NB4 (cell line): ENCODE data around the gene CNNM4.

Experiments used
- MYC ChIP-seq: IDR thresholded peaks from 2 replicates; pipeline ENCODE4 v1.6.1; 2011; ENCODE audit warnings: low read depth, low read length
- POLR2A ChIP-seq: IDR thresholded peaks from 2 replicates; pipeline ENCODE4 v1.6.1; 2011; ENCODE audit warnings: mild to moderate bottlenecking; ENCODE audit not compliant: insufficient read length; ENCODE audit errors: extremely low read depth
- TF ChIP-seq, protein P1 (sequence below): IDR thresholded peaks from one replicate; pipeline ENCODE4 v1.5.1; 2012; ENCODE audit warnings: low read depth, low read length
- TF ChIP-seq, protein P2 (sequence below): IDR thresholded peaks from 2 replicates; pipeline ENCODE4 v1.6.1; 2011; ENCODE audit warnings: low read depth, low read length

DNA sequence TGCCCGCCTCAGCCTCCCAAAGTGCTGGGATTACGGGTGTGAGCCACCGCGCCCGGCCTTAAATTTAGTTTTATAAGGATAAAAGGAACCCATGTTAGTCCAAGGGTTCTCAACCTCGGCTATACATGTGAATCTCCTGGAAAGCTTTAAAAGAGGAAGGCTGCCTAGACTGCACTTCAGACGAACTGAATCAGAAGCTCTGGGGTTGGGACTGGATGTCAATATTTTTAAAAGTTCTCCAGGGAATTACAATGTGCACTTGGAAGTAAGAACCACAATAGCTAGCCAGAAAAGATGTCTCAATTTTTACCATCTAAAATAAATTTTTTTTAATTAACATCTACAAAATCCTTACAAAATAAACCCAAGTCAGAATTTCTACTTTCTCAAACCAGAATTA is 31.0 kb upstream of the CNNM4 start:
- TF ChIP-seq POLR2A (no peak), MYC (no peak)
- TF ChIP-seq, protein P1, sequence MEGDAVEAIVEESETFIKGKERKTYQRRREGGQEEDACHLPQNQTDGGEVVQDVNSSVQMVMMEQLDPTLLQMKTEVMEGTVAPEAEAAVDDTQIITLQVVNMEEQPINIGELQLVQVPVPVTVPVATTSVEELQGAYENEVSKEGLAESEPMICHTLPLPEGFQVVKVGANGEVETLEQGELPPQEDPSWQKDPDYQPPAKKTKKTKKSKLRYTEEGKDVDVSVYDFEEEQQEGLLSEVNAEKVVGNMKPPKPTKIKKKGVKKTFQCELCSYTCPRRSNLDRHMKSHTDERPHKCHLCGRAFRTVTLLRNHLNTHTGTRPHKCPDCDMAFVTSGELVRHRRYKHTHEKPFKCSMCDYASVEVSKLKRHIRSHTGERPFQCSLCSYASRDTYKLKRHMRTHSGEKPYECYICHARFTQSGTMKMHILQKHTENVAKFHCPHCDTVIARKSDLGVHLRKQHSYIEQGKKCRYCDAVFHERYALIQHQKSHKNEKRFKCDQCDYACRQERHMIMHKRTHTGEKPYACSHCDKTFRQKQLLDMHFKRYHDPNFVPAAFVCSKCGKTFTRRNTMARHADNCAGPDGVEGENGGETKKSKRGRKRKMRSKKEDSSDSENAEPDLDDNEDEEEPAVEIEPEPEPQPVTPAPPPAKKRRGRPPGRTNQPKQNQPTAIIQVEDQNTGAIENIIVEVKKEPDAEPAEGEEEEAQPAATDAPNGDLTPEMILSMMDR: no peak
- TF ChIP-seq, protein P2, sequence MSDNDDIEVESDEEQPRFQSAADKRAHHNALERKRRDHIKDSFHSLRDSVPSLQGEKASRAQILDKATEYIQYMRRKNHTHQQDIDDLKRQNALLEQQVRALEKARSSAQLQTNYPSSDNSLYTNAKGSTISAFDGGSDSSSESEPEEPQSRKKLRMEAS: no peak
